ENCODE measurements around the gene TMEM217. TPM values are rescaled to one million over a fixed set of nuclear protein-coding genes. Genes with fewer than 3 reads are reported as not detected.

TMEM217 gene
- total and polyA plus RNA-seq, 2 of the 8 experiments (the other 6 are each of a cell fraction or from before 2014, with no cell fraction given), result 0.60 to 1.1 TPM

GRCh38 chr6:37251211-37251780 is 6.6 kb downstream of the TMEM217 start:
- Histone ChIP-seq H3K4me2 (ENCODE audit: insufficient read depth in 1 of 2, low read depth in 2 of 2, low read length in 2 of 2) (no peak overlapping the region), H3K4me3 (ENCODE audit: extremely low read depth in 1 of 4, insufficient read depth in 2 of 4, low read depth in 3 of 4, low read length in 4 of 4) (no peak overlapping the region), H3K14ac (ENCODE audit: insufficient read length) (no peak overlapping the region), H4K20me1 (replicated peaks in 1 of 2; ENCODE audit: control insufficient read depth in 1 of 2, insufficient read depth in 2 of 2, low read length in 2 of 2) (no peaks in the 10 kb centered on the region), H2AFZ (ENCODE audit: low read length) (no peak overlapping the region), H2BK120ac (replicated peaks; ENCODE audit: low read depth, low read length) (no peak overlapping the region), H3K23me2 (ENCODE audit: low read depth, low read length) (0 out of 2 replicates have a peak, but pooled peaks cover 2% of the 10 kb centered on the region), H2BK20ac (ENCODE audit: low read length) (no peak overlapping the region), H3K9ac (replicated peaks in 1 of 4; ENCODE audit: extremely low read depth in 1 of 4, low read depth in 3 of 4, low read length in 3 of 4) (no peak overlapping the region), H3K79me1 (ENCODE audit: low read depth, low read length) (no peaks in the 10 kb centered on the region), H3K23ac (ENCODE audit: insufficient read length) (no peak overlapping the region), H3K18ac (ENCODE audit: extremely low read depth, low read length) (no peak overlapping the region), H4K5ac (ENCODE audit: insufficient read length, low read depth, low read length) (no peak overlapping the region), H2BK12ac (ENCODE audit: low read depth, low read length) (no peak overlapping the region), H2BK5ac (ENCODE audit: low read depth, low read length) (no peak overlapping the region), H3K4ac (replicated peaks; ENCODE audit: insufficient read length, low read depth, low read length) (no peak overlapping the region), H3K36me3 (ENCODE audit: control insufficient read depth in 2 of 4, insufficient read depth in 4 of 4, low read length in 3 of 4) (no peaks in the 10 kb centered on the region), H3K4me1 (replicated peaks in 1 of 4; ENCODE audit: control insufficient read depth in 3 of 4, insufficient read depth in 4 of 4, low read length in 3 of 4) (peaks cover 0 to 3% (median 0%) of the 10 kb centered on the region in 4 experiments; a peak in 1 of 7 replicates), H4K91ac (replicated peaks; ENCODE audit: insufficient read length, low read length) (no peak overlapping the region), H3K56ac (replicated peaks; ENCODE audit: insufficient read length, low read depth, low read length) (no peak overlapping the region), H3K9me3 (ENCODE audit: insufficient read depth in 2 of 2, low read depth in 1 of 2, low read length in 1 of 2) (no peaks in the 10 kb centered on the region), H3K27ac (ENCODE audit: low read depth, low read length) (no peak overlapping the region), H2BK15ac (ENCODE audit: low read length) (no peak overlapping the region), H2AK5ac (ENCODE audit: low read depth, low read length) (no peak overlapping the region), H4K8ac (ENCODE audit: extremely low read depth, insufficient read depth, low read length) (no peak overlapping the region), H3K79me2 (ENCODE audit: control insufficient read depth in 1 of 2, insufficient read depth in 2 of 2, low read length in 2 of 2) (no peaks in the 10 kb centered on the region), H3K27me3 (replicated peaks in 1 of 4; ENCODE audit: control insufficient read depth in 3 of 4, extremely low read depth in 1 of 4, insufficient read depth in 3 of 4, low read length in 3 of 4) (no peaks in the 10 kb centered on the region)
- DNase-seq (ENCODE audit: low read depth in 1 of 2, low spot score in 2 of 2) (no peak), FAIRE-seq (no peak)
- CTCF ChIA-PET (ENCODE audit: partially characterized antibody), result interaction anchor here (0.6 to 1.0 kb wide), 2 partner anchors 200 to 233 kb away, joined by 3 read pairs; no protein-coding TSS in a partner anchor
- 90% methylated on average over 4 of the region's 4 CpGs; no CpG with 5 or more reads in 1 of the 2 experiments for WGBS, 2 experiments (ENCODE audit: extremely low coverage in 1 of 2, insufficient coverage in 1 of 2, insufficient read length in 1 of 2, insufficient replicate concordance in 2 of 2, low coverage in 1 of 2, low lambda C conversion rate in 2 of 2, missing lambda C conversion rate in 1 of 2)
- POLR2A ChIA-PET (ENCODE audit: partially characterized antibody), result no interaction called here
- TF ChIP-seq ASH2L (IDR thresholded peaks at IDR 0.05; ENCODE audit: low read length) (no peak), GTF2F1 (IDR thresholded peaks at IDR 0.05; ENCODE audit: borderline replicate concordance, low read depth, low read length) (no peak), CTBP2 (IDR thresholded peaks at IDR 0.05; ENCODE audit: borderline replicate concordance, insufficient read depth, insufficient read length, low read length) (no peak), SIRT6 (IDR thresholded peaks at IDR 0.05; ENCODE audit: low read length) (no peak), SP4 (IDR thresholded peaks at IDR 0.05; ENCODE audit: low read length) (no peak), MAFK (IDR thresholded peaks at IDR 0.05; ENCODE audit: low read depth, low read length) (no peak), CTCF (IDR thresholded peaks at IDR 0.05; ENCODE audit: control extremely low read depth in 1 of 3, insufficient read depth in 1 of 3, low read depth in 1 of 3, low read length in 3 of 3) (no peak), JUND (IDR thresholded peaks at IDR 0.05; ENCODE audit: low read length) (no peak), MAX (IDR thresholded peaks at IDR 0.05) (no peak), KDM5A (IDR thresholded peaks at IDR 0.05; ENCODE audit: low read length) (no peak), SIN3A (conservative IDR thresholded peaks at IDR 0.05 in 1 of 2, IDR thresholded peaks at IDR 0.05 in 1 of 2; ENCODE audit: low read depth in 1 of 2, low read length in 2 of 2) (no peak)
